ENCODE data around the gene WSB1. TPM values are rescaled to one million over a fixed set of nuclear protein-coding genes. Genes with fewer than 3 reads are reported as not detected.

Gene WSB1
- total and polyA plus RNA-seq, 2 of the 8 experiments (the other 6 are each of a cell fraction or from before 2014, with no cell fraction given): 113 to 140 TPM

DNA sequence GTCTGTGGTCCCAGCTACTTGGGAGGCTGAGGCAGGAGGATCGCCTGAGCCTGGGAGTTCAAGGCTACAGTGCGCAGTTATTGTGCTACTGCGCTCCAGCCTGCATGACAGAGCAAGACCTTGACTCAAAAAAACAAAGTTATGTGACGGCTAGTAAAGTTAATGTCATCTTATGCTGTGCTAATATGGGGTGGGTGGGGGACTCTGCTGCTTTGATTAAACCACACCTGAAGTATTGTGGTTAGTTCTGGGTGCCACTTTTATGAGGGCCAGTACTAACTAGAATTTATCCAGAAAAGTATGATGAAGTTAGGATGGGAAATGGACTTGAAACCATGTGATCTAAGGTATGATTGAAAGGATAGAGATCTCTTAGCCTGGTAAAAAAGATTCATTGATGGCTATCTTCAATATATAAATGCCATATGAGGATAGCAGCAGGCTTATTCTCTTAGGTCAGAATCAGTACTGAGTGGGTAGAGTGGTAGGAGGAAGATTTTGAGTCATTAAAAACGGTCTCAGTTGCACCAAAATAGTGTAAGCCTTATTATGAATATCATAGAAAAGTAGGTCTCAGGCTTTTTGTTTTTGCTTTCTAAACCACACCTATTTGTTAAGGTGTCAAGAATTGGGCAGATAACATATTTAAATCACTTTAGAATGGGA lies 5.6 kb downstream of the WSB1 start:
- Histone ChIP-seq H3K4ac (replicated peaks; ENCODE audit: insufficient read length, low read depth, low read length) (no peak overlapping the region), H3K27me3 (replicated peaks in 1 of 4; ENCODE audit: control insufficient read depth in 3 of 4, extremely low read depth in 1 of 4, insufficient read depth in 3 of 4, low read length in 3 of 4) (no peaks in the 10 kb centered on the region), H3K4me1 (replicated peaks in 1 of 4; ENCODE audit: control insufficient read depth in 3 of 4, insufficient read depth in 4 of 4, low read length in 3 of 4) (peaks cover 0 to 2% (median 0%) of the 10 kb centered on the region in 4 experiments; a peak in 1 of 7 replicates), H3K23me2 (ENCODE audit: low read depth, low read length) (no peaks in the 10 kb centered on the region; the same call in 1 of the 2 replicates), H3K4me3 (ENCODE audit: extremely low read depth in 1 of 4, insufficient read depth in 2 of 4, low read depth in 3 of 4, low read length in 4 of 4) (no peak overlapping the region), H2AFZ (ENCODE audit: low read length) (no peak overlapping the region), H3K9ac (replicated peaks in 1 of 4; ENCODE audit: extremely low read depth in 1 of 4, low read depth in 3 of 4, low read length in 3 of 4) (no peak overlapping the region), H3K36me3 (ENCODE audit: control insufficient read depth in 2 of 4, insufficient read depth in 4 of 4, low read length in 3 of 4) (peaks cover 0 to 7% (median 2%) of the 10 kb centered on the region in 4 experiments; a peak in 3 of 8 replicates), H3K79me2 (ENCODE audit: control insufficient read depth in 1 of 2, insufficient read depth in 2 of 2, low read length in 2 of 2) (peaks cover 24 to 96% of the 10 kb centered on the region in 2 experiments), H3K56ac (replicated peaks; ENCODE audit: insufficient read length, low read depth, low read length) (no peak overlapping the region), H3K18ac (ENCODE audit: extremely low read depth, low read length) (no peak overlapping the region), H3K9me3 (ENCODE audit: insufficient read depth in 2 of 2, low read depth in 1 of 2, low read length in 1 of 2) (no peaks in the 10 kb centered on the region), H3K27ac (ENCODE audit: low read depth, low read length) (no peak overlapping the region), H4K5ac (ENCODE audit: insufficient read length, low read depth, low read length) (no peak overlapping the region), H4K91ac (replicated peaks; ENCODE audit: insufficient read length, low read length) (no peak overlapping the region), H4K8ac (ENCODE audit: extremely low read depth, insufficient read depth, low read length) (no peak overlapping the region), H2BK20ac (ENCODE audit: low read length) (no peak overlapping the region), H2BK5ac (ENCODE audit: low read depth, low read length) (no peak overlapping the region), H2BK12ac (ENCODE audit: low read depth, low read length) (no peak overlapping the region), H3K79me1 (ENCODE audit: low read depth, low read length) (peaks cover 3% of the 10 kb centered on the region), H3K14ac (ENCODE audit: insufficient read length) (no peak overlapping the region), H2BK15ac (ENCODE audit: low read length) (no peak overlapping the region), H4K20me1 (replicated peaks in 1 of 2; ENCODE audit: control insufficient read depth in 1 of 2, insufficient read depth in 2 of 2, low read length in 2 of 2) (peaks cover 9 to 21% of the 10 kb centered on the region in 2 experiments), H2AK5ac (ENCODE audit: low read depth, low read length) (no peak overlapping the region), H2BK120ac (replicated peaks; ENCODE audit: low read depth, low read length) (no peak overlapping the region), H3K4me2 (ENCODE audit: insufficient read depth in 1 of 2, low read depth in 2 of 2, low read length in 2 of 2) (no peak overlapping the region), H3K23ac (ENCODE audit: insufficient read length) (no peak overlapping the region)
- POLR2A ChIA-PET (ENCODE audit: partially characterized antibody): interaction anchor here (1.3 kb wide), 1 partner anchor 21 kb away, joined by 3 read pairs; no protein-coding TSS in a partner anchor
- WGBS, 2 experiments (ENCODE audit: extremely low coverage in 1 of 2, insufficient coverage in 1 of 2, insufficient read length in 1 of 2, insufficient replicate concordance in 2 of 2, low coverage in 1 of 2, low lambda C conversion rate in 2 of 2, missing lambda C conversion rate in 1 of 2): 88% methylated on average over 5 of the region's 5 CpGs; no CpG with 5 or more reads in 1 of the 2 experiments
- FAIRE-seq (no peak), DNase-seq (ENCODE audit: low read depth in 1 of 2, low spot score in 2 of 2) (no peak)
- CTCF ChIA-PET (ENCODE audit: partially characterized antibody): interaction anchor here (0.8 to 1.4 kb wide), 5 partner anchors 9 to 303 kb away, joined by 3 to 5 read pairs (median 3); no protein-coding TSS in a partner anchor
- TF ChIP-seq RNF2 (IDR thresholded peaks at IDR 0.05; ENCODE audit: borderline replicate concordance, low read depth, low read length, missing control alignments, poor library complexity, severe bottlenecking) (no peak), CHD1 (IDR thresholded peaks at IDR 0.05; ENCODE audit: low read depth, low read length) (no peak)

Data from H1 (cell line).